ENCODE data around the gene SORCS2. TPM values are rescaled to one million over a fixed set of nuclear protein-coding genes. Genes with fewer than 3 reads are reported as not detected.

The SORCS2 gene
- total RNA-seq, 1 experiment from 2014 or later = 0.91 TPM

GRCh38 chr4:7287918-7288280 lies 95.6 kb downstream of the SORCS2 start:
- no peak for DNase-seq (ENCODE audit: low read depth)

GRCh38 chr4:7288751-7289523 lies 96.6 kb downstream of the SORCS2 start:
- DNase-seq (ENCODE audit: low read depth) = no peak

- DNase-seq (ENCODE audit: low read depth) = no peak
Observed at GRCh38 chr4:7289589-7289988, 97.3 kb downstream of the SORCS2 start.

DNA sequence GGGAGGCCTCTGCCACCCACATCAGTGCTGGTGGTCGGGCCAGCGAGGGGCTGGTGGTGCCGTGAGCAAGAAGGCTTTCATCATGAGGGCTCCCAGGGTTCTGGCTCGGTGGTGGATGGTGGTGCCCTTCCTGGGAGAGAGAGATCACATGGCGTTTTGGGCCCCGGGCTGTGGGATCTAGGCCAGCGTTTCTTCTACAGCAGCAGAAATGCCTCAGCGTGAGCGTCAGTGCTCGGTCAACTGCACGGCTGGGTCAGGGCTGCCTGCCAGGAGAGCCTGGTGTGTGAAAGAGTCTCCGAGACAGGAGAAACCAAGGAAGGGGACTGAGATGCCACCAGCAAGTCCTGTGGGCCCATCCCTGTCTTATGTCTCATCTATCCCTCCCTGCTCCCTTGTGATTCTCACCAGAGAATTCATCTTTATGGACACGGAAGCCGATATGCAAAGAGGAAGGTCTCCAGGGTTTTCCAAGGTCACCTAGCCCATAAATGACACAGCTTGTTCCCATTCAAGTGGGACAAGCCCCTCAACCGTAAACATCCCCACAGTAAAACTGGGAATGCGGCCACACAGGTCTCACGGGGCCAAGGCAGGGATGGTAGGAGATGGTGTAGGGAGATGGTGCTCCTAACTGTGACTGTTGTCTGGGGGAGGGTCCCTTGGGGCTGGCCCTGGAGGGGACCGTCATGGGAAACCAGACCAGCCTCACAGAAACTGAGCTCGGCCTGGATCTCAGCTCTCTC lies 99.2 kb downstream of the SORCS2 start:
- peak; percentile 50 for DNase-seq (ENCODE audit: low read depth)

- DNase-seq (ENCODE audit: low read depth) = no peak
Observed at GRCh38 chr4:7293703-7294102, 101.4 kb downstream of the SORCS2 start.

- DNase-seq (ENCODE audit: low read depth) = no peak
Observed at GRCh38 chr4:7294176-7294756, 101.9 kb downstream of the SORCS2 start.

- no peak for DNase-seq (ENCODE audit: low read depth)
Observed at GRCh38 chr4:7295197-7295910, 103.0 kb downstream of the SORCS2 start.

DNA sequence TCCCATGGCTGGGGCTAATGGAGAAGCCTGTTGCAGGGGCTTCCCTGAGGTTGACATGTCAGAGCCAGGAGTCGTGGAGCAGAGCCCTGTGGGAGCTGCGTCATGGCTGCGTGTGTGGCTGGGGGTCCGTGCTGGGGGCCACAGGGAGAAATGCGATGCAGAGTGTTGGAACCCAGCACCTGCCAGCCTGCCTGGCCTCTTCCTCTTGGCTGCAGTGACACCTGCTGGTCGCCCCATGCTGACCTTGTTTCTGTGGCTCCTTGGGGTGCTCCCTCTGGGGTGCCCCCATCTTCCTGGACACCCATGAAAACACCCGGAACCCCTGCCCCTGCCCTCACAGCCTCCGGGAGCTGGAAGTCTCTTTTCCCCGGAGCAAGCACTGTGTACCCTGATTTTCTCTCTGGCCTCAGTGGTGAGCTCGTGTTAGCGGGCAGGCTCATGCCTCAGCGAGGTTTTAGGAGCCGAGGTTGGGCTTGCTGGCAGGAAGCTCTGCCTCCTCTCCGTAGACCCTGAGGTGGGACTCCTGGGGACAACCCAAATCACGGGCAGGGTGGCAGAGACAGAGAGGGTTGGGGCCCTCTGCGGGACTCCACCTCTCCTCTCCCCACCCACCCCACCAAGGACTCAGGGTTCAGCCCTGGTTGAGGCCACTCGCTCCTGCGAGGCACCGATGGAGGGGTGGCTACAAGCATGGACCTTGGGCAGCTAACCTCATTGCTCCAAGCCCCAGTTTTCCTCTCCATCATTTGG lies 103.7 kb downstream of the SORCS2 start:
- DNase-seq (ENCODE audit: low read depth) = peak; percentile 55

DNA sequence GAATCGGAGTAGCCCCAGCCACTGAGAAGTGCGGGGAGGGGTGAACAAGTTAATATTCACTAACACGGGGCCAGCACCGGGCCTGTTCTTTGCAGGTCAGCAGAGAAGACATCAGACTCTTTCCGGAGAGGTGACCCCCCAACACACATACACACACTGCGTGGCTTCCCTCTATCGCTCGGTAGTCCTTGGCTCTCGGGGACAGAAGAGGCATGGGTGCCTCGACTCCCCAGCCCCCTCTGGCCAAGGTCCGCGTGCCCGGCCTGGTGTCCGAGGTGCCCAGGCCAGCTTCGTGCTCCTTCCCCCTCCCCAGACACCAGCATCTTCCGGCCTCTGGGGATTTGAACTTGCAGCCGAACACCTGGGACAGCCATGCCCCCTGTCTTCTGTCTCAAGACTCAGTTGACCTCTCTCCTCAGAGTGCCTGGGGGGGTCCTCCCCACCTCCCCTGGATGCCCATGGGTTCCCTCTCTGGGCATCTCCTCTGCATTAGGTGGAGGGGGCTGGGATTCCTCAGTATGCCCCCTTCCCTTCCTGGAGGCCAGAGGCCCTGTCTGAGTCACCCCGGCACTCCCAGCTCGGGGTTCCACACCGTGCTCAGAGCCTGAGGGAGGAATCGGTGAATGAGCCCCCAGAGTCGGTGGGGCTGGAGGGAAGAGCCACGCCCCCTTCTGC lies 104.5 kb downstream of the SORCS2 start:
- no peak for DNase-seq (ENCODE audit: low read depth)

- DNase-seq (ENCODE audit: low read depth) = no peak
Observed at GRCh38 chr4:7297374-7297773, 105.0 kb downstream of the SORCS2 start.

DNA sequence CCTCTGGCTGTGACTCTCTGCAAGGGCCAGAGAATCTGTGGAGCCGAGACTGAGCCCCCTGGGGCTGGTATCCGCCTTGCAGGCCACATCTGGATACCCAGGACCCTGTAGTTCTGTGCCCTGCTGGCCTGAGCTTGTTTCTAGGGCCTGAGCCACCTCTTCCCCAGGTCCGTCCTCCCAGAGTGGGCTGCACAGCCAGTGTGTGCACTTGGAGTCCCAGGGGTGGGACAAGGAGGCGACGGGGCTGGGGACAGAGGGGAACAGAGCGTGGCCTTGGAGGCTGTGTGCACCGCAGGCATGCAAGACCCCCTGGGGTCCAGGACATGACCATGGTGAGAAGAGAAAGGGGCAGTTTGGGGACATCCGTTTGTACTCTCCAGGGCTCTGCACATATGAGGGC lies 105.5 kb downstream of the SORCS2 start:
- DNase-seq (ENCODE audit: low read depth) = no peak

DNA sequence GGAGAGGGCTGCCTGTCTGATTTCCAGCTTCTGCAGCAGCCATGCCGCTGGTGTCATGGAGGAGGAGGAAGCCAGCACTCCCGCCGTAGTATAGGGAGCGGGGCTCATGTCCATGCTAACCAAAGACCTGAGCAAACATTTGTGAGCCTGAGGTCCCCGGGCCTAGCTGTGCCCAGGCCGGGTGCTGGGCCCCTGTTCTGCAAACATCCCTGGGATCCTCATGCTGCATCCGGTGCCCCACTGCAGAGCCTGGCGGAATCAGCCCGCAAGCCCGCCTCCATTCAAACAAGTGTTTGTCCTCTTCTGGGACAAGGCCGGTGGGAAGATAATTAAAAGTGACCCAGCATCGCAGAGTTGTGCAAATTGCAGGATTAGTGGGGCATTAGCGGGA lies 106.3 kb downstream of the SORCS2 start:
- no peak for DNase-seq (ENCODE audit: low read depth)

GRCh38 chr4:7299010-7299907 lies 106.9 kb downstream of the SORCS2 start:
- no peak for DNase-seq (ENCODE audit: low read depth)

DNA sequence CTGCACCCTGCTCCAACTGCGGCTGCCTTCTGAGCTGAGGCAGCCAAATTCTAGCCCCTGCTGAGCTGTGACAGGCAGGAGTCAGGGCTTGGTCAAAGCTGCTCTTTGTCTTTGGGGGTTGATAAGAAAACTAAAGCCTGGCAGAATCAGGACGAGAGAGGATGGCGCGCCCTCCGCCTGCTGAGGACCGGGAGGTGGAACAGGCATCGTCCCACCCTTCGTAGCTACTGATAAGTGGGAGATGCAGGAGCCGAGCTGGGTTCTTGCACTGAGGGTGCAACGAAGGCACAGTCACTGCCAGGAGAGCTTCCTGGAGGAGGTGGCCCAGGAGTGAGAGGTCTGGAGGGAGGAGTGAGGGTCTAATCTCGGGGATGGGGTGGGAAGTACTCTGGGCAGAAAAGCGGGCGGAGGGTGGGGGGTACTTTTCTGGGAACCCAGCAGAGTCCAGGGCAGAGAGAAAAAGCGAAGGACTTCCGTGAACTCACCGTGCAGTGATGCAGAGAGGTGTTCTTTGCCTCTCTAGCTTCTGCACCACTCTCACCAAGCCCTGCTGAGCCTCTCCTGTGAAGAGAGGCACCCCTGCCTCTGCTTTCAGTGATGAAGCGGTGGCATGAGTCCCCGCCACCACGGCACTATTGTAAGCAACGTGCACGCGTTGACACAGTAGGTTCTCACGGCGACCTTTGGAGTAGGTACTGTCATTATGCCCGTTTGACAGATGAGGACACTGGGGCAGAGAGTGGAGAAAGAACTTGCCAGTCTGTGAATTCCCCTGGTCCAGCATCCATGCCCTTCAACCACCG lies 107.8 kb downstream of the SORCS2 start:
- DNase-seq (ENCODE audit: low read depth) = no peak

DNA sequence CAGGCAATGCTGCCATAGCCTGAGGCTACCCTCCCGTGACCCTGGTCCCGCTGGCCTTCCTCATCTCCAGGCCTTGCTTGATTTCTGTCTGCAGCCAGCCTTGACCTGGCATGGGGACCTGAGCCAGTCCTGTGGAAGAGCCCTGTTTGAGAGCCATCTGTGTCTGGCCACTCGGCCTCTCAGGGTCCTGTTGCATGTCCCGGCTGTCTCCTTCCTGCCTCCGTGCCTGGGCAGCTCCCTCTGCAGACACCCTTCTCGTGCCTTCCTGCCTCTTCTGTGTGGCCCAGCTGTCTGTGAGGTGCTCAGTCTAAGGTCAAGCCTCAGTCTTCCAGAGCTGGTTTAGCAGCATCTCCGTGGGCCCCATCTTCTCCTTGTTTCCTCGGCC lies 108.4 kb downstream of the SORCS2 start:
- no peak for DNase-seq (ENCODE audit: low read depth)

GRCh38 chr4:7301126-7301785 lies 108.9 kb downstream of the SORCS2 start:
- no peak for DNase-seq (ENCODE audit: low read depth)

- DNase-seq (ENCODE audit: low read depth) = no peak
Observed at GRCh38 chr4:7301846-7302630, 109.7 kb downstream of the SORCS2 start.
